ENCODE data around the gene ENDOV. TPM values are rescaled to one million over a fixed set of nuclear protein-coding genes. Genes with fewer than 3 reads are reported as not detected.
A peak's percentile ranks its signal among the peaks of the same experiment; 100 is the strongest.

ENDOV gene
- total RNA-seq, 1 experiment from 2014 or later, result 10.4 TPM

DNA sequence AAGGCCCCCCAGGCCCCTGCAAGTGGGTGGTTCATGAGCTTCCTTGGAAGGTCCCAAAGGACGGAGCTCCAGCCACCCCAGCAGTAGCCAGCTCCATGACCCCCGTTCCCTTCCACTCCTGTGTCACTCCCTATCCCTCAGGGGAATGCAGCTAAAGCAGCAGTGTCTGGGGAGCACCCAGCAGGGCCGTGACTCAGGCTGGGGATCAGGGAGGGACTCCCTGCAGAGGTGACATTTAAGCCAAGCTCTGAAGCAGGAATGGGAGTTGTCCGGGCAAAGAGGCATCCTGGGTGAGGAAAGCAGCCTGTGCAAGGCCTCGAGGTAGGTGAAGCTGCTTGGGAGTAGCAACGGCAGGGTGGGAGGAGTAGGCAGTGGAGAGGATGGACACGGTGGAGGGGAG, 72.5 kb downstream of the ENDOV start:
- H3K4me1 ChIP-seq, result no peaks in the 10 kb centered on the region
- H3K27ac ChIP-seq, result no peak overlapping the region
- H3K4me3 ChIP-seq, result no peak overlapping the region
- no peaks in the 10 kb centered on the region for H3K36me3 ChIP-seq
- no peaks in the 10 kb centered on the region for H3K9me3 ChIP-seq (replicated peaks)
- peaks cover 51% of the 10 kb centered on the region for H3K27me3 ChIP-seq
- DNase-seq, result peak in 1 of 2 experiments; percentile 3

Other genes with a start within 250 kb of the ENDOV start
- gene CARD14, start 245.1 kb upstream of the ENDOV start, total RNA-seq (2014; rRNA removed; shearing (Covaris generic)), result 0.32 and 0.33 TPM in 2 replicates
- gene SGSH, start 194.8 kb upstream of the ENDOV start, total RNA-seq (2014; rRNA removed; shearing (Covaris generic)), result 18.3 and 19.3 TPM in 2 replicates
- gene SLC26A11, start 194.7 kb upstream of the ENDOV start, total RNA-seq (2014; rRNA removed; shearing (Covaris generic)), result 8.6 and 14.7 TPM in 2 replicates
- gene RNF213, start 154.3 kb upstream of the ENDOV start, total RNA-seq (2014; rRNA removed; shearing (Covaris generic)), result 12.2 and 13.0 TPM in 2 replicates
- not detected in 2 replicates for gene NPTX1, start 61.4 kb downstream of the ENDOV start, total RNA-seq (2014; rRNA removed; shearing (Covaris generic))
- 38.3 and 43.6 TPM in 2 replicates for gene RPTOR, start 129.7 kb downstream of the ENDOV start, total RNA-seq (2014; rRNA removed; shearing (Covaris generic))

Data from SJCRH30 (cell line).